M059J (cell line): ENCODE results near the gene RPS6KA2. TPM values are rescaled to one million over a fixed set of nuclear protein-coding genes. Genes with fewer than 3 reads are reported as not detected.
A peak's percentile ranks its signal among the peaks of the same experiment; 100 is the strongest.

ENCODE experiments used
- DNase-seq: peaks from one replicate; pipeline ENCODE4 v3.0.0-alpha.2; 2012; ENCODE audit warnings: low read depth
- total RNA-seq: library from RNA; depleted of rRNA; stranded (reverse); fragments of >200 nt; shearing (Covaris generic); gene quantifications from 2 replicates; pipeline ENCODE4 v1.2.3, GENCODE V29; 2014

RPS6KA2 gene
- total RNA-seq, 1 experiment from 2014 or later: 1.9 TPM

- DNase-seq: no peak
Observed at GRCh38 chr6:166615059-166615770, 11.8 kb downstream of the RPS6KA2 start.

- no peak for DNase-seq
Observed at GRCh38 chr6:166614589-166614988, 12.5 kb downstream of the RPS6KA2 start.

DNA sequence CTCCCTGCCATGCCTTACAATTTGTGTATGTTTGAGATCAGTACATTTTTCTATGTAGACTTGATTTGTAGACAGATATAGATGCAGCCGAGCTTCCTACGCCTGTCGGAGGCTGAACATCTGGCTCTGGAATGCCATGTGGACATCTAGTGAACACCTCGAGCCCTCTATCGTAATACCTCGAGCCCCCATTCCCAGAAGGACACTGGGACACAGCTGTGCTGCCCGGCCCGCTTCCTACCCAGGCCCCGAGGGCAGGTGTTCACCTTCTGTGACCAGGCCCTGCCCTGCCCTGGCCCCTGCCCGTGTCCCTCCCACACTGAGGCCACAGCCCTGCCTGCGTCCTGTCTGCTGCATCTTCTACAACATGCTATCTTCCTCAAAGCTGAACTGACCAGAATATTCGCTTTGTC is 12.9 kb downstream of the RPS6KA2 start:
- DNase-seq: no peak

DNA sequence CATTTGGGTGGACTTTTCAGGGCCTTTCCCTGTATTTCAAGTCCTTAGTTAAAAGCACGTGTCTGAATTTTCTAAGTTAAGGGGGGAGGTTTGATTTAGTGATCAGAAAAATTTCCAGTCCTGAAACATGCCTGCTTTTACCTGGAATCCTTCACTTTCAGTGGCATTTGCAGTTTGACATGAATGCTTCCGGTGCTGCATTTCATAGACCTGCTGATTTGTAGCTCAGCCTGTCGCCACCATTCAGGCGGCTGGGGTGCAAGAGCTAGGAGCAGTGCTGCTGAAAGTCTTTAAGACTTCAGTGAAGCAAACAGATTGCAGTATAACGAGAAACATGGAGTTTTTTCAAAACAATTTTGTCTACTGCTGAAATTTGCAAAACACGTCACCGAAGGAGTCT is 14.0 kb downstream of the RPS6KA2 start:
- no peak for DNase-seq

DNA sequence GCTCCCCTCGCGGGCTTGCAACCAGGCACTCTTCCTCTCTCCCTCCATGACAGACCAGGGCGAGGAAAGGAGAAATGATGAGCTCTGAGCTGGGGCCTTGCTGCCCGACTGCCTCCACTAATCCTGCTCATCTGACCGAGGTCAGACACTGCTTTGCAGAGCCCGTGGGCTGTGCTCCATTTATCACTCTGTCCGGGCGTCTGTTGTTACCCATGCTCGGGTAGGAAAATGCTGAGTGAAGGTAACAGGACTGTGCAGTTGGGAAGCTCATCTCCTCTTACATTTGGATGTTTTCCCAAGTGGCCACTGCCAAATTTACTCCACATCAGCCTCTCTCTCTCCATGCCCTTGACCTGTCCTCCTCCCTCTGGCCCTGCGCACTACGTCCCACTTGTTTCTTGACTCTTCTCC is 14.6 kb downstream of the RPS6KA2 start:
- no peak for DNase-seq

- peak; percentile 74 for DNase-seq
Observed at GRCh38 chr6:166611631-166612030, 15.4 kb downstream of the RPS6KA2 start.

DNA sequence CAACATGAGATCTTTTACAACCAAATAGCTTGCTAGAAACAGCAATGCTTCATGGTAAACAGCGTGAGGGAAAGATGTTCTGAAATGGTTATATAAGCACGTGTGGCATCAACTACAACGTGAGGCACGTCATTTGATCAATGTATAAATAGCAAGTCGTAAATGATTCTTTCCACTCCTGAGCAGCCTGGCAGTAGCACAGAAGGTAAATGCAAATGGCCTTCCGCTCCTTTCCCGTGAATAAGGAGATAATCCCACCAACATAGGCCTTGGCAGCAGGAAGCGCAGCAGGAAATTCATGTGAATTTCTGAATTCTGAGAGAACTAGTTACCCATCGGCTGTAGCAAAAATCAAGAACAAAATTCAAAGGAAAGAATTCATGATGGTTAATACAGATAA is 17.0 kb downstream of the RPS6KA2 start:
- no peak for DNase-seq

GRCh38 chr6:166608774-166609173 is 18.3 kb downstream of the RPS6KA2 start:
- DNase-seq: peak; percentile 69

GRCh38 chr6:166605752-166606151 is 21.3 kb downstream of the RPS6KA2 start:
- DNase-seq: no peak

- no peak for DNase-seq
Observed at GRCh38 chr6:166604911-166605310, 22.1 kb downstream of the RPS6KA2 start.

- no peak for DNase-seq
Observed at GRCh38 chr6:166604328-166604727, 22.7 kb downstream of the RPS6KA2 start.

GRCh38 chr6:166603043-166603690 is 23.9 kb downstream of the RPS6KA2 start:
- no peak for DNase-seq

DNA sequence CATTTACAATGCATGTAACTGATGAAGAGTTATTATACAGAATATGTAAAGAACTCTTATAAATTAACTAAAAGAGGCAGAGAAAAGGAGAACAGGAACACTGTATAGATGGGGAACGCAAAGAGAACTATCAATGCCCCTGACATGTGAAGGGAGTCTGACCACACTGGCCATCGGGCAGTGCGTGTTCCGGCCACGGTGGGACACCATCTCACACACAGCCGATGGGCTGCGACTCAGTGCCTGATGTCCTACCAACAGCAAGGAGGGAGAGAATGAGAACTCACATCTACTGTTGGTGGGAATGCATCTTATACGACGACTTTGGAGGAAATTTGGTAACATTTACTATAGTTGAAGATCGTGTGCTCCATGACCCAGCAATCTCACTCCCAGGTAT is 25.1 kb downstream of the RPS6KA2 start:
- DNase-seq: no peak

- DNase-seq: no peak
Observed at GRCh38 chr6:166600931-166601330, 26.1 kb downstream of the RPS6KA2 start.

GRCh38 chr6:166599205-166599604 is 27.8 kb downstream of the RPS6KA2 start:
- no peak for DNase-seq

DNA sequence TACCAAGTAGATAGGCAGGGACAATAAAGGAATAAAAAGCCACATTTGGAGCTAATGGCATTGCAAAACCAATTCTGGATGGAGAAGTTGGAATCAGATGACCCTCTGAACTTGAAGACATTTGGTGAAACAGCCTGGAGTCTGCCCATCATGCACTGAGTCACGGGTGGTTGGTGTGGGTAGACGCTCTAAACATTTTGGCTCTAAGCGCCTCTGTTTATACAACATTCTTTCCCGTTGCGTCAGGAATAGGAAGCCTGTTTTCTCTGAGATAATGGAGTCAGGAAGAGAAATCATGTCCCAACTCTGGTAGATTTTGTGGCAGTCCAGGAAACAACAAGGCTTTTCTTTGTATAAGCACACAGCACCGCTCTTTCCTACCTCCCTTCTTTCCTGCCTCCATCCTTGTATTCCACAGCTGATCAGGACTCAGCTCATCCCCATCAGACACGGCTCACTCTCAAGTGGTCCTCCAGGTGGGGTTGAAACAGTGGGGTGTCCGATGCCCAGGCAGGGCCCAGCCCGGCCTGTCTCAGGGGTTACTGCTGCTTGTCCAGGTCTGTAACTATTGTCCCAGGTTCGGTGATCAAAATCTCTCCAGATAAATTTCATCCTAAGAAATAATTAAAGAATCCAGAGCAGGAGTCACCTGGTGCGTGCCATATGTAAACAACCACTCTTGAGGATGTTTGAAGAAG is 28.5 kb downstream of the RPS6KA2 start:
- DNase-seq: peak; percentile 91

DNA sequence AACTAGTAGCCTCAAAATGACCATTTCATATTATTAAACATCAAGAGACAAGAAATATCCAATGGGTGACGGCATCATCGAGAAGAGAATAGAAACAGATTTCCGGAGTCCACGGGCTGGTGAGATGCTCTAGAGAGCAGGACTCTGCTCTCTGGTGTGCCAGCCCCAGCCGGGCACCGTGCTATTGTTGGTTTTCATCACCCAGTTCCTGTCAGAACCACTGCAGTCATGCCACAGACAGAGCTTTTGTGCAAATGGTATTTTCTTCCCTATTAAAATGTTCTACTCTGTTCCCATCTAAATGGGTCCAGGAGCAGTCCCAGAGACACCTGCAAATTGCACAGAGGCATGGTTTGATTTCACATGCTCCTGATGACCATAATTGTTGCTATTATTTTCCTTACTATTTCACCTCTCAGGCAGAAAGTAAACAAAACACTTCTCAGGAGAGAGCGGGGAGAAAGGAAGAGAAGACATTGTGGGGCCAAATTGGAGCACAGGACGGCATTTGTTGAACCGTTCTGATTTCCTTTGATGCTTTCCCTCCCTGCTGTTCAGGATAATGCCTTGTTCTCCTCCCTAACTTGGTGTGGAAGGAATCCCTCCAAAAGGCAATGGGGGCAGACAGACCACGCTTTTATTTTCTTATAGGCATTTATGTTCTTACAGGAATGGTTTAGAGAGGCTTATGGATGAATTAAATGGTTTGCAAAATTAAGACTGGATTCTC is 29.2 kb downstream of the RPS6KA2 start:
- DNase-seq: no peak

DNA sequence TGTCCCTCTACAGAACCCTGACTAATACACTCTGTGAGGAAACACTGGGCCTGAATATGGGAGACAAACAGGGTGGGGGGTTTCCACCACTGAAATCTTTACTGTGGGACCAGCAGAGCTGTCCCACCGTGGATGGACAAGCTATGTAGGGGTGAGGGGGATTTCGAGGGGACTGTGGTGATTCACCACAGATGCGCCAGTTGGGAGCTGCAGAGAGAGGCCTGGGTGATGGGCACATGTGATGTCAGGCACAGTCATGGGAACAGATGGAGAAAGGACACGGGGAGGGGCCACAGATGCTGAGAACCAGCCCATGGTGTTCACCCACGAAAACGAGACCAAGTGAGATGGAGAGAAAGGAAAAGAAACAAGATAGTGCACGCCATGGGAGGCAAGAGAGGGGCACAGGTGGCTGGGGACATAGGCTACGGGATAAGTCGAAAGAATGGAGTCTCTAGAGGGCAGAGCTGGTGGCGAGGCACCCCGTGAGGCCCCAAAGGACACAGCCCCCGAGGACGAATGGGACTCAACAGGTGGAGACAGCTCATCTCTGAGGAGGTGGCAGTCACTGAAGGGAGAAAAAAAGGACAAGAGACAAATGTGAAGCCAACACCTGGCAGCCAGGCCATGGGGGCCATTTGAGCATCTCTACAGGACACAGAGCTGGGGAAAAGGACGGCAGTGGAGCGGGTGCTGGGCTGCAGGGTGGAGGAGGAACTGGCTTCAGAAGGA is 30.1 kb downstream of the RPS6KA2 start:
- DNase-seq: no peak

DNA sequence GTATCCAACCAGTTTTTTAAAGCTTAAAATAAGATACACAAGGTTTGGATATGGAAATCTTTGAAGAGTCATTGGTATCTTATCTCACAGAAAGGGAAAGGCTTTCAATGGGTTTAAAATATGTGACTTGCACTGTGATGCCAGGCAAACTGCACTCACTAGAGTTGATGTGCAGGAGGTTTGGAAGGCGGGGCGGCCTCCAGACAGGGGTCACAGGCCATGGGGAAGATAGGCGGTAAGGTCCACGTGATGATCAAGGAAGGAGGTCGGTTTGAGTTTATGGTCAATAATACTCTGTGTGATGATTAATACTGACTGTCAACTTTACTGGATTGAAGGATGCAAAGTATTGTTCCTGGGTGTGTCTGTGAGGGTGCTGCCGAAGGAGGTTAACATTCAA is 31.1 kb downstream of the RPS6KA2 start:
- no peak for DNase-seq

- peak; percentile 71 for DNase-seq
Observed at GRCh38 chr6:166595061-166595780, 31.8 kb downstream of the RPS6KA2 start.

- peak; percentile 52 for DNase-seq
Observed at GRCh38 chr6:166592821-166593220, 34.2 kb downstream of the RPS6KA2 start.
